ENCODE data around the gene SLC30A7.

The SLC30A7 gene

DNA sequence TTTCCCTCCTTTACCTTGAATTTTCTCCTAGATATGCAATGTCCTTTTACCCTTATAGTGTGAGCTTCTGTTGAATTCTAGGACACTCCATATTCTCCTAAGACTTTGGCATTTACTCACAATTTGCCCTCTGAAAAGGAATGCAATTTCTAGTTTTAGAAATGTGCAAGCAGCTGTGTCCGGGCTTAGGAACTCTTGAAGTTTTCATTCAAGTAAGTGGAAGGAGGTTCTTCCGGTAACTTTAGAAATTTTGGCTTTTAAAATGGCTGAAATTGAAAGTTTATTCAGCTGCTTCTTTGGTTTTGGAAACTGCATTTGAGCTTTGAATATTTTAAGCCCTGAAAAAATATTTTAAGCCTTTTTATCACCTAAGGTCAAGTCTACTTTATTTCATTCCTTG, 73.4 kb downstream of the SLC30A7 start:
- Histone ChIP-seq H3K36me3 (ENCODE audit: control insufficient read depth in 1 of 2, insufficient read depth in 2 of 2, low read length in 2 of 2) (peaks cover 6 to 20% of the 10 kb centered on the region in 2 donors), H3K9me3 (ENCODE audit: control insufficient read depth in 1 of 2, low read length in 2 of 2) (no peaks in the 10 kb centered on the region), H3K27me3 (ENCODE audit: control insufficient read depth in 1 of 2, insufficient read depth in 2 of 2, low read length in 2 of 2) (no peaks in the 10 kb centered on the region), H3K4me3 (ENCODE audit: low read depth in 1 of 2, low read length in 2 of 2) (no peak overlapping the region), H3K27ac (ENCODE audit: low read depth, low read length) (no peak overlapping the region), H3K4me1 (ENCODE audit: control insufficient read depth in 1 of 2, insufficient read depth in 2 of 2, low read length in 2 of 2) (no peaks in the 10 kb centered on the region), H3K9ac (ENCODE audit: low read depth in 1 of 2, low read length in 2 of 2) (no peak overlapping the region)

GRCh38 chr1:100971021-100971420, 75.1 kb downstream of the SLC30A7 start:
- no peak overlapping the region for H3K9ac ChIP-seq (ENCODE audit: low read depth in 1 of 2, low read length in 2 of 2)
- no peak overlapping the region for H3K27ac ChIP-seq (ENCODE audit: low read depth, low read length)
- no peaks in the 10 kb centered on the region for H3K27me3 ChIP-seq (ENCODE audit: control insufficient read depth in 1 of 2, insufficient read depth in 2 of 2, low read length in 2 of 2)
- H3K4me3 ChIP-seq (ENCODE audit: low read depth in 1 of 2, low read length in 2 of 2) = no peak overlapping the region
- no peaks in the 10 kb centered on the region for H3K9me3 ChIP-seq (ENCODE audit: control insufficient read depth in 1 of 2, low read length in 2 of 2)
- no peaks in the 10 kb centered on the region for H3K4me1 ChIP-seq (ENCODE audit: control insufficient read depth in 1 of 2, insufficient read depth in 2 of 2, low read length in 2 of 2)
- H3K36me3 ChIP-seq (ENCODE audit: control insufficient read depth in 1 of 2, insufficient read depth in 2 of 2, low read length in 2 of 2) = peaks cover 18 to 24% of the 10 kb centered on the region in 2 donors

DNA sequence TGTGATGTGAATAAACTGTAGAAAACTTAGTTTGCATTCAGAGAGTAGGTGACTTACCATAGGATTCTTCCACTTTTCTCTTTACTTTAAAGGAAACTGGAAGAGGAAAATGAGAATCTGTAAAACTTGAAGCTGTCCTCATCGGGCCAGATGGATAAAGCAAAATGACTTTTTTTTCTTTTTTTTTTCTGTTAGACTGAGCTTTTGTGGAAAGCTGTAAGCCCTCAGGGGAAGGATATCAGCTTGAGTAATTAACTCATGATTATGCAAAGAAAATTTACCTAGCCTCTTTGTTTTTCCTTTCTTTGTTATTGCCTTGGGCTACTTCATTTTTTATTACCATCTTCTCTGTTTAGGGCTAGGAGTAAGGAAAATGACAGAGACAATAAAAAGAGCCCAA, 76.3 kb downstream of the SLC30A7 start:
- Histone ChIP-seq H3K36me3 (ENCODE audit: control insufficient read depth in 1 of 2, insufficient read depth in 2 of 2, low read length in 2 of 2) (peaks cover 16 to 17% of the 10 kb centered on the region in 2 donors), H3K27ac (ENCODE audit: low read depth, low read length) (no peak overlapping the region), H3K4me3 (ENCODE audit: low read depth in 1 of 2, low read length in 2 of 2) (no peak overlapping the region), H3K9ac (ENCODE audit: low read depth in 1 of 2, low read length in 2 of 2) (no peak overlapping the region), H3K9me3 (ENCODE audit: control insufficient read depth in 1 of 2, low read length in 2 of 2) (no peaks in the 10 kb centered on the region), H3K4me1 (ENCODE audit: control insufficient read depth in 1 of 2, insufficient read depth in 2 of 2, low read length in 2 of 2) (no peaks in the 10 kb centered on the region), H3K27me3 (ENCODE audit: control insufficient read depth in 1 of 2, insufficient read depth in 2 of 2, low read length in 2 of 2) (no peaks in the 10 kb centered on the region)

GRCh38 chr1:100976936-100977335, 81.0 kb downstream of the SLC30A7 start:
- Histone ChIP-seq H3K9me3 (ENCODE audit: control insufficient read depth in 1 of 2, low read length in 2 of 2) (no peaks in the 10 kb centered on the region), H3K4me3 (ENCODE audit: low read depth in 1 of 2, low read length in 2 of 2) (no peak overlapping the region), H3K4me1 (ENCODE audit: control insufficient read depth in 1 of 2, insufficient read depth in 2 of 2, low read length in 2 of 2) (no peaks in the 10 kb centered on the region), H3K27me3 (ENCODE audit: control insufficient read depth in 1 of 2, insufficient read depth in 2 of 2, low read length in 2 of 2) (no peaks in the 10 kb centered on the region), H3K27ac (ENCODE audit: low read depth, low read length) (no peak overlapping the region), H3K36me3 (ENCODE audit: control insufficient read depth in 1 of 2, insufficient read depth in 2 of 2, low read length in 2 of 2) (peaks cover 16 to 27% of the 10 kb centered on the region in 2 donors), H3K9ac (ENCODE audit: low read depth in 1 of 2, low read length in 2 of 2) (no peak overlapping the region)

GRCh38 chr1:100979631-100980030, 83.7 kb downstream of the SLC30A7 start:
- H3K4me3 ChIP-seq (ENCODE audit: low read depth in 1 of 2, low read length in 2 of 2) = no peak overlapping the region
- no peaks in the 10 kb centered on the region for H3K27me3 ChIP-seq (ENCODE audit: control insufficient read depth in 1 of 2, insufficient read depth in 2 of 2, low read length in 2 of 2)
- no peaks in the 10 kb centered on the region for H3K4me1 ChIP-seq (ENCODE audit: control insufficient read depth in 1 of 2, insufficient read depth in 2 of 2, low read length in 2 of 2)
- H3K36me3 ChIP-seq (ENCODE audit: control insufficient read depth in 1 of 2, insufficient read depth in 2 of 2, low read length in 2 of 2) = peaks cover 19 to 28% of the 10 kb centered on the region in 2 donors
- no peaks in the 10 kb centered on the region for H3K9me3 ChIP-seq (ENCODE audit: control insufficient read depth in 1 of 2, low read length in 2 of 2)
- no peak overlapping the region for H3K27ac ChIP-seq (ENCODE audit: low read depth, low read length)
- no peak overlapping the region for H3K9ac ChIP-seq (ENCODE audit: low read depth in 1 of 2, low read length in 2 of 2)

- H3K36me3 ChIP-seq (ENCODE audit: control insufficient read depth in 1 of 2, insufficient read depth in 2 of 2, low read length in 2 of 2) = peaks cover 4 to 16% of the 10 kb centered on the region in 2 donors
- H3K27ac ChIP-seq (ENCODE audit: low read depth, low read length) = no peak overlapping the region
- no peak overlapping the region for H3K9ac ChIP-seq (ENCODE audit: low read depth in 1 of 2, low read length in 2 of 2)
- no peaks in the 10 kb centered on the region for H3K4me1 ChIP-seq (ENCODE audit: control insufficient read depth in 1 of 2, insufficient read depth in 2 of 2, low read length in 2 of 2)
- H3K4me3 ChIP-seq (ENCODE audit: low read depth in 1 of 2, low read length in 2 of 2) = no peak overlapping the region
- no peaks in the 10 kb centered on the region for H3K9me3 ChIP-seq (ENCODE audit: control insufficient read depth in 1 of 2, low read length in 2 of 2)
- no peaks in the 10 kb centered on the region for H3K27me3 ChIP-seq (ENCODE audit: control insufficient read depth in 1 of 2, insufficient read depth in 2 of 2, low read length in 2 of 2)
Measured at GRCh38 chr1:100982793-100983192, 86.9 kb downstream of the SLC30A7 start.

DNA sequence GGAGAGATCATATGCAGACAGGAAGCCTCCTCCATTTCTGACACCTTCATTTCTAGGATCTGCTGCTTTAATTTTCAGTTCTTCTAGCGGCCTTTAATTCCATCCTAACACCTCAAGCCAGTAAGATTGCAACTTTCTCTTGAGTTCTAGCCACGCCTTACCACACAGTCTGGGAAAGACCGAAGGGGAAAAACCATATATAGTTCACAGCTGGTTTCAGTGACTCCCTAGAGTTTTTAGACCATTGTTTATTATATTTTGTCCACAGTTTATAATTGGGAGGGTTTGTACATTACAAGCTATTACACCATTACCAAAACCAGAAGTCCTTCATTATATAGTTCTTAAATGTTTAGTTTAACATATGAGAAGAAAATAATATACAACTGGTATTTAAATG, 92.2 kb downstream of the SLC30A7 start:
- Histone ChIP-seq H3K27ac (ENCODE audit: low read depth, low read length) (no peak overlapping the region), H3K36me3 (ENCODE audit: control insufficient read depth in 1 of 2, insufficient read depth in 2 of 2, low read length in 2 of 2) (peaks cover 0 to 5% of the 10 kb centered on the region in 2 donors), H3K4me1 (ENCODE audit: control insufficient read depth in 1 of 2, insufficient read depth in 2 of 2, low read length in 2 of 2) (no peaks in the 10 kb centered on the region), H3K27me3 (ENCODE audit: control insufficient read depth in 1 of 2, insufficient read depth in 2 of 2, low read length in 2 of 2) (no peaks in the 10 kb centered on the region), H3K9ac (ENCODE audit: low read depth in 1 of 2, low read length in 2 of 2) (no peak overlapping the region), H3K9me3 (ENCODE audit: control insufficient read depth in 1 of 2, low read length in 2 of 2) (no peaks in the 10 kb centered on the region), H3K4me3 (ENCODE audit: low read depth in 1 of 2, low read length in 2 of 2) (no peak overlapping the region)

GRCh38 chr1:100989306-100990077, 93.6 kb downstream of the SLC30A7 start:
- Histone ChIP-seq H3K27ac (ENCODE audit: low read depth, low read length) (no peak overlapping the region), H3K4me1 (ENCODE audit: control insufficient read depth in 1 of 2, insufficient read depth in 2 of 2, low read length in 2 of 2) (no peaks in the 10 kb centered on the region), H3K27me3 (ENCODE audit: control insufficient read depth in 1 of 2, insufficient read depth in 2 of 2, low read length in 2 of 2) (no peaks in the 10 kb centered on the region), H3K9ac (ENCODE audit: low read depth in 1 of 2, low read length in 2 of 2) (no peak overlapping the region), H3K4me3 (ENCODE audit: low read depth in 1 of 2, low read length in 2 of 2) (no peak overlapping the region), H3K9me3 (ENCODE audit: control insufficient read depth in 1 of 2, low read length in 2 of 2) (no peaks in the 10 kb centered on the region), H3K36me3 (ENCODE audit: control insufficient read depth in 1 of 2, insufficient read depth in 2 of 2, low read length in 2 of 2) (peaks cover 0 to 5% of the 10 kb centered on the region in 2 donors)

GRCh38 chr1:100995198-100995988, 99.5 kb downstream of the SLC30A7 start:
- Histone ChIP-seq H3K9me3 (ENCODE audit: control insufficient read depth in 1 of 2, low read length in 2 of 2) (no peaks in the 10 kb centered on the region), H3K27me3 (ENCODE audit: control insufficient read depth in 1 of 2, insufficient read depth in 2 of 2, low read length in 2 of 2) (no peaks in the 10 kb centered on the region), H3K36me3 (ENCODE audit: control insufficient read depth in 1 of 2, insufficient read depth in 2 of 2, low read length in 2 of 2) (peaks cover 0 to 2% of the 10 kb centered on the region in 2 donors), H3K27ac (ENCODE audit: low read depth, low read length) (no peak overlapping the region), H3K4me1 (ENCODE audit: control insufficient read depth in 1 of 2, insufficient read depth in 2 of 2, low read length in 2 of 2) (no peaks in the 10 kb centered on the region), H3K9ac (ENCODE audit: low read depth in 1 of 2, low read length in 2 of 2) (no peak overlapping the region), H3K4me3 (ENCODE audit: low read depth in 1 of 2, low read length in 2 of 2) (no peak overlapping the region)

- peaks cover 0 to 9% of the 10 kb centered on the region in 2 donors for H3K36me3 ChIP-seq (ENCODE audit: control insufficient read depth in 1 of 2, insufficient read depth in 2 of 2, low read length in 2 of 2)
- H3K4me3 ChIP-seq (ENCODE audit: low read depth in 1 of 2, low read length in 2 of 2) = no peak overlapping the region
- H3K27ac ChIP-seq (ENCODE audit: low read depth, low read length) = no peak overlapping the region
- H3K27me3 ChIP-seq (ENCODE audit: control insufficient read depth in 1 of 2, insufficient read depth in 2 of 2, low read length in 2 of 2) = no peaks in the 10 kb centered on the region
- no peak overlapping the region for H3K9ac ChIP-seq (ENCODE audit: low read depth in 1 of 2, low read length in 2 of 2)
- no peaks in the 10 kb centered on the region for H3K4me1 ChIP-seq (ENCODE audit: control insufficient read depth in 1 of 2, insufficient read depth in 2 of 2, low read length in 2 of 2)
- no peaks in the 10 kb centered on the region for H3K9me3 ChIP-seq (ENCODE audit: control insufficient read depth in 1 of 2, low read length in 2 of 2)
Measured at GRCh38 chr1:100998426-100998825, 102.5 kb downstream of the SLC30A7 start.
